GM21717 (cell line): ENCODE data around the gene KRTAP10-3.

Experiments
- ATAC-seq: cut with Tn5 transposase; IDR thresholded peaks from one replicate; pipeline ENCODE4 v1.9.1; 2021; ENCODE audit warnings: mild to moderate bottlenecking, moderate library complexity; ENCODE audit not compliant: unreplicated experiment

The KRTAP10-3 gene

DNA sequence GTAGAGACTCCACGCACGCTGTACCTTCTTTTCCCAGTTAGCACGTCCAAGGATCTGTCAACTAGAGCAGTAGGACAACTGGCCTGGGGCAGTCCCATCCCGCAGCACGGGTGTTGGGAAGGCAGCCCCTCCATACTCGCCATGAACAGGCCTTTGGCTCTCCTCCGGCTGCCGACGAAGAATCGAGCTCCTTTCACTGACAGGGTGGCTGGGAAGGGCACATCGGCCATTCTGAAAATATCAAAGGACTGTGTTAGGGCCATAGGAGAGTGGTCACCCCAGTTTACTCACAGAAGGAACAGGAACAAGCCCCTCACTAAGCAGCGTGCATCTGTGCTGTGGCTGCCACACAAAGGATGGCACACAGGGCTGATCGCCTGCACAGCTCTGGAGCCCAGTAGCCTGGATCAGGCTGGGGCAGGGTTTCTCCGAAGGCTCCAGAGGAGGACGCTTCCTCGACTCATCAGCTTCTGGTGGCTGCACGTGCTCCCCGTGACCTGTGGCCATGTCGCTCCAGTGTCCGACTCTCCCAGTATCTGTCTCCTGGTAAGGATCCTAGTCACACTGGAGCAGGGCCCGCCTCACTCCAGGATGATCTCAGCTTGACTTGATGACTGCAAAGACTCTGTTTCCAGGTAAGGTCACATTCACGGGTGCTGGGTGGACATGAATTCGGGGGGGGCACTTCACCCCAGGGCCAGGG is 27.5 kb downstream of the KRTAP10-3 start:
- ATAC-seq = no peak

DNA sequence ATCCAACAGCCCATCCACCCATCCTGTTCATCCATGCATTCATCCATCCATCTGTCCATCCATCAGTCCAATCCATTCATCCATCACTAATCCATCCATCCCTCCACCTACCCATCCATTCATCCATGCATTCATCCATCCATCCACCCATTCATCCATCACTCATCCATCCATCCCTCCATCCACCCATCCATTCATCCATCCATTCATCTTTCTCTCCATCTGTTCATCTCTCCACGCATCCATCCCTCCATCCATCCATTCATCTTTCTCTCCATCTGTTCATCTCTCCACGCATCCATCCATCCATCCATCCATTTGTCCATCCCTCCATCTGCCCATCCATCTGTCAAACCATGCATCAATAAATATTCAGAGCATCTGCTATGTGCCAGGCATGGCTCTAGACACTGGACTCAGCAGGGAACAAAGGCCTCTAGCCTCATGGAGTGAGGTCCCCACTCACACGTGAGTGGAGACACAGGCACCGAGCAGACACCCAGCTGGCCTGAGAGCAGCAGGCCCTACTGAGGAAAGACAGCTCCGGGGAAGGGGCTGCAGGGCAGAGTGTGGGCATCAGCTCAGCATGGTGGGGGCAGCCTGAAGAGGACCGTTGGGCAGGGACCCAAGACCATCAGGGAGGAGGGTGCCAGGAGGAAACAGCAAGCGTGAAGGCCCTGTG is 28.2 kb downstream of the KRTAP10-3 start:
- no peak for ATAC-seq

DNA sequence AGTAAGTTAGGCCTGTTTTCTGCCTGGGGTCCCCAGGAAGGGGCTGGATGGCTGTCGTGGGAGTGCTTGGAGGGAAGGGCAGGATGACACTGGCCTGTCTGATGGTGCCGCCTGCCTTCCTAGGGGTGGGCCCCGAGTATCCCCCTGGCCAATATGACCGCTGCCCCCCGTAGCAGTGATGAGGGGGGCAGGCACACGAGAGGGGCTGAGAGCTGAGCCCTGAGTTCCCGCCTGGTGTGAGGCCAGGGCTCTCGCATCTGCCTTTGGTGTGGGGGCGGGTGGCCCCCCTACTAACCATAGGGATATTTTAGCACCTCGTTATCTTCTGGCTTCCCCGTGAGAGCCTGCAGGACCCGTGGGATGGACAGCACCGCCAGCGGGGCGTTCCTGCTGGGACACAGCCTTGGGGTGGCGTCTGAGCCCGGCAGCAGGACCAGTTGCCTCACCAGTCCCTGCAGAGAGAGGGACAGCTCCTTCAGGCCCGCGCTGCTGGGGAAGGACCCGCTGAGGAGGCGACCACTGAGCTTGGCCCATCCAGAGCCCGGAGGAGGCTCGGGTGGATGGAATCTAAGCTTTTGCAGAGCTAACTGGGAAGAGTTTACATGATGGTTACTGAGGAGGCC is 29.0 kb downstream of the KRTAP10-3 start:
- ATAC-seq = no peak

DNA sequence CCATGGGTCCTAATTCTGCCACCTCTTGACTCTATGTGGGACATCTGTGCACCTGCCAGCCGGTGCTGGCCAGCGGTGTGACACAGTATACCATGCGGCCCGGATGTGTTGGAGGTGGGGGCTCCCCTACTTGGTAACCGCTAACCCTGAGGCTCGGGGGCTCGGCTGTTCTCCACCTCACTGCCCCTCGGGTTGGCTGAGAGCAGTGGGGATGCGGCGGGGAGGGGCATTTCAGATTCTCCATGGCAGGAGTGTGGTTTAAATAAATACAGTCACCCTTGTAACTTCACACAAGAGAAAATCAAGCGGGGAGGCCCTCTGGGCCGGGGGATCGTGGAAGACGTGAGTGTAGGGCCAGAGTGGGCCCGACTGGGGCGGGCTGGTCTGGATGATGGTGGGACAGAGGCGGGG is 29.6 kb downstream of the KRTAP10-3 start:
- ATAC-seq = no peak

DNA sequence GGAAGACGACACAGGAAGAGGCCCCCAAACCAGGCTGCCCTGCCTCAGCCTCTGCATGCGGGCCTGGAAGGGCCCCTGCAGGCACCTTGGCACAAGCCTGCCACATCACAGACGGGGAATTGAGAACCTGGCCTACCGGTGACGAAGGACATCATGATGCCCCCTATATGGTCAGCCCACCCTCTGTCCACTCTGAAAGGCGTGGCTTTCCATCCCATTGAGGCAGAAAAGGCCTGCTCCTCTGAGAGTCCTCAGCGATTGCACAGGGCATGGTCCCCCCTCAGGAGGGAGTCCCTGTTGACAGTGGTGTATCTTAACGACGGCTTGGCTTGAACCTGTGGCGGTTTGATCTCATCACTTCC is 30.0 kb downstream of the KRTAP10-3 start:
- no peak for ATAC-seq

DNA sequence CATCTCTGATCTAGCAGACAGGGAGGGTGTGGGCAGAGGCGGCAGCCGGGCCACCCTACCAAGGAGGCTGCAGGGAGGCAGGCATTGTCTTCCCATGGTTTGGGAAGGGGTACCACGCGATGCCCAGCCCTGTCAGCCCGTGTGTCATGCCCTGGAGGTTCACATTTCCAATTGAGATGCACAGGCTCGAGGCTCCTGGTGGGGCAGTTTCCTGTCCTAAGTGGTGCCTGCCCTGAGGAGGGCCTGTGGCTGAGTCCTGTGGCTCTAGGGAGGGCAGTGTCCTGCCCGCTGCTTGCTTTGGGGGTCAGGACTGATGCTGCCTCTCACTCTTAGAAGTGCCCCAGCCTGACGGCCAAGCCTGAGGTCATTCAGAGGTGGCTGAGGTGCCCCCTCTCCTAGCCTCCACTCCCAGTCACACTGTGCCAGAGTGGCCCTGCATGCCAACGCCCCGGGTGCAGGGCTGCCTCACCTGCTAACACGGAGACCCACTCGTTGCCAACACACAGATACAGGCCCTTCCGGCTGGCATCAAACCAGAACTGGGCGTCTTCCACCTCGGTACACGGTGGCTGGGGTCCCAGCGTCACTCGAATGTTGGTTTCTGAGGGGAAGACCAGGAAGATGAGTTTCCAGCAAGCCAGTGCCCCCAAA is 30.5 kb downstream of the KRTAP10-3 start:
- no peak for ATAC-seq

DNA sequence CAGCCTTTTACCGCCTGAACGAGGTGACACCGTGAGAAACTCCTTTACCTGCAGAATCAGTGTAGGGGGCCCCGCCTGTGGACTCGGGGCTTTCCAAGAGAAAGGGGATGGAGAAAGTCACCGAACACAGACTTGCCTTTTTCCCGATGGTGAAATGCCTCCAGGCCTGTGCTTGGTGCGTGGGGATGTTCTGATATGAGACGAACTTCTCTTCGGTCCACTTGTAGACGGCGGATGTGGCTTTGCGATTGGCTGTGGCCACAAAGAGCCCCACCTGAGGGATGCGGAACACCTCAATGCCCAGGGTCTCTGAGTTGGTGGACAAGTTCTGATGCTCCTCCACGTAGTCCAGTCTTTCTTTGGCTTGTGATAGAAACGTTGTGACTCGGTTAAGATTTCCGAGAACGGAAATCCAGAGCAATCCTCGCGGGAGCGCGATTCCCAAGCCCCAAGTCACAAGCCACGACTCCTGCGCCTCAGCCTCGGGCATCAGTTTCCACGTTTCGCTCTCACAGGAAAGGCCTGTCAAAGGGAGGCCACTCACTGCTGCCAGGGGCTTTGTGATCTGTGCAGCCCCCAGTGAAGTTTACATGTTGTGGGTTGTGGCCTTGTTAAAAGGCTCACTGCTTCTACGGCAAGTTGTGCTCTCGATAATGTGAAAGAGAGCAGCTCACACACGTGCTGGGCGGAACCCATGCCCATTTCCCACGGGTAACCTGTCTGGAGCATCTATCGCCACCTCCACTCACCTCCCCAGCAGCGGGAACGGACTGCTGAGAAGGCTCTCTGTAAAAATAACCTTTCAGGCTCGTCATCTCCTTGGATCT is 31.2 kb downstream of the KRTAP10-3 start:
- no peak for ATAC-seq

DNA sequence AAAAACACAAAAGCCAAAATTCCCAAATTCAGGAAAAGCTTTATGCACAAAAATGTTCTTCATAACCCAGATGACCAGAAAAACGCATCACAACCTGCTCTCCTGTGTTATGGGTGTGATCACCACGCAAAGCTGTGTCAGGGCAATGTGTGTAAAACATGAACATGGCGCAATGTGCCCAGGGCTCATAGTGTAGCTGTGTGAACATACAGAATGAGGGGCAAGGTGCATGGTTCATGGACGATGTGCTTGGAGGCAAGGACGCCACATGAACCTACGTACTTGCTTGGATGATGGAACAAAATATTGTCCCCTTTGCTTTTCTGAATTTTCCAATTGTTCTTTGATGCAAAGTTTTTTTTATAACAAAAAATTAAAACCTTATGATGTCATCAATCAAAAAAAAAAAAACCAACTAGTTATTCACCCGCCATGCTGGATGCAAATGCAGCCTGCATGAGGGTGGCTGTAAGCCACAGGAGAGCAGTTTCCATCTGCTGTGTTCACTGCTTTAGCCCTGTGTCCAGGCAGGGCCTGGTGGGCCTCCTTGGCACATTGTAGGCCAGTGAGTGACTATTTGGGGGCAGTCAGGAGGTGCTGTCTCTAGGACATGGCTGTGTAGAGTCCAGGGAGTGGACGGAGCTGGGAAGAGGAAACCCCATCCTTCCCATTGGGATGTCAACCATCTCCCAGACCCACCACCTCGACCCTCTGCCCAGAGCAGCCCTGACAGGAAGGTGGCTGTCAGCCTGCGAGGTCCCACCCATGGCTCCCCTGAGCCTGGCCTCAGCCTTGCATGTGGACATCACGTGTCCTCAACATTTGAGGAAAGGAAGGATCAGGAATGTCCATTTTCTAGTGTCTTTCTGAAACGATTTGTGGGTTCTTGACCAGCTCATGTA is 32.2 kb downstream of the KRTAP10-3 start:
- no peak for ATAC-seq

DNA sequence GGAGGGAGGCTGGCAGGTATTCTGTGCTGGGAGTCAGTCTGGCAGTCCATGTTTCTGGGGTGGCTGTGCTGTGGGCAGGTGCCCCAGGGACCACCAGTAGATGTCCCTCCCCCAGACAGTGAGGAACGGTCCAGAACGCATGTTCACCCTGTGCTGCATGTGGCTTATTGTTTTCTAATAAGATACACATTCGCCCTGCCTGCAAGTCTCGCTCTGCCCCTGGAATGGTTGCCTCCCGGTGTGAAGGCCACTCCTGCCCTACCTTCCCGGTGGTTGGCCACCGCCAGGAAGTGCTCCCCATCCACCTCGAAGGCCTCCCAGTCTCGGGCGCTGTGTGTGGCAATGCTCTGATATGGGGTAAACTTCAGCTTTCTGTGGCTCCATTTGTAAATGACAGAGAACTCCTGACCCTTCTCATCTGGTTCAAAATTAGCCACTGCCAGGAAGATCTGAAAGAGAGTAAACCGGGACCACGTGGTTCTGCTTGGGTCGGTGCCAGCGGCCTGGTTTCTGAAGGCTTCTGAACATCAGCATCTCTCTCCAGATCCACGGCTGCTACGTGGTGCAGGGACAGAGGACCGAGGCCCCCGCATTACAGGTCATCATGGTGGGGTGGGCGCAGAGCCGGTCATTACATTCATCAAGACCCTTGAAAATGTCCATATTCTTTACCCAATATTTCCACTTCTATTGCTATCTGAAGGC is 33.1 kb downstream of the KRTAP10-3 start:
- ATAC-seq = no peak

DNA sequence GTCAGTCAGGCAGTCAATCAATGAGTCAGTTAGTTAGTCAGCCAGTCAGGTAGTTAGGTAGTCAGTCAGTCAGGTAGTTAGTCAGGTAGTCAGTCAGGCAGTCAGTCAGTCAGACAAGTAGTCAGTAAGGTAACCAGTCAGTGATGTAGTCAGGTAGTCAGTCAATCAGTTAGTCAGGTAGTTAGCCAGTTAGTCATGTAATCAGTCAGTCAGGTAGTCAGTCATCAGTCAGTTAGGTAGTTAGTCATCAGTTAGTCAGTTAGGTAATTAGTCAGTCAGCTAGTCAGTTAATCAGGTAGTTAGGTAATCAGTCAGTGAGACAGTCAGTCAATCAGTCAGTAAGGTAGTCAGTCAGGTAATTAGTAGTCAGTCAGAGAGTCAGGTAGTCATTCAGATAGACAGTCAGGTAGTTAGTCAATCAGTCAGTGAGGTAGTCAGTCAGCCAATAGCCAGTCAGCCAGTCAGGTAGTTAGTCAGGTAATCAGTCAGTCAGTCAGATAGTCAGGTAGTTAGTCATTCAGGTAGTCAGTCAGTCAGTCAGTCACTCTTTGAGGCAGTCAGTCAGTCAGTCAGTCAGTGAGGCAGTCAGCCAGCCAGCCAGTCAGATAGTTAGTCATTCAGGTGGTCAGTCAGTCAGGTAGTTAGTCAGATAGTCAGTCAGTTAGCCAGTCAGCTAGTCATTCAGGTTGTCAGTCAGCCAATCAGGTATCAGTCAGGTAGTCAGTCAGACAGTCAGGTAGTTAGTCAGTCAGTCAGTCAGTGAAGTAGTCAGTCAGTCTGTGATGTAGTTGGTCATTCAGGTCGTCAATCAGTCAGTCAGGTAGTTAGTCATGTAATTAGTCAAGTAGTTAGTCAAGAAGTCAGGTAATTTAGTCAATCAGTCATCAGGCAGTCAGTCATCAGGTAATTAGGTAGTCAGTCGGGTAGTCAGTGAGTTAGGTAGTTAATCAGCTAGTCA is 33.9 kb downstream of the KRTAP10-3 start:
- no peak for ATAC-seq

DNA sequence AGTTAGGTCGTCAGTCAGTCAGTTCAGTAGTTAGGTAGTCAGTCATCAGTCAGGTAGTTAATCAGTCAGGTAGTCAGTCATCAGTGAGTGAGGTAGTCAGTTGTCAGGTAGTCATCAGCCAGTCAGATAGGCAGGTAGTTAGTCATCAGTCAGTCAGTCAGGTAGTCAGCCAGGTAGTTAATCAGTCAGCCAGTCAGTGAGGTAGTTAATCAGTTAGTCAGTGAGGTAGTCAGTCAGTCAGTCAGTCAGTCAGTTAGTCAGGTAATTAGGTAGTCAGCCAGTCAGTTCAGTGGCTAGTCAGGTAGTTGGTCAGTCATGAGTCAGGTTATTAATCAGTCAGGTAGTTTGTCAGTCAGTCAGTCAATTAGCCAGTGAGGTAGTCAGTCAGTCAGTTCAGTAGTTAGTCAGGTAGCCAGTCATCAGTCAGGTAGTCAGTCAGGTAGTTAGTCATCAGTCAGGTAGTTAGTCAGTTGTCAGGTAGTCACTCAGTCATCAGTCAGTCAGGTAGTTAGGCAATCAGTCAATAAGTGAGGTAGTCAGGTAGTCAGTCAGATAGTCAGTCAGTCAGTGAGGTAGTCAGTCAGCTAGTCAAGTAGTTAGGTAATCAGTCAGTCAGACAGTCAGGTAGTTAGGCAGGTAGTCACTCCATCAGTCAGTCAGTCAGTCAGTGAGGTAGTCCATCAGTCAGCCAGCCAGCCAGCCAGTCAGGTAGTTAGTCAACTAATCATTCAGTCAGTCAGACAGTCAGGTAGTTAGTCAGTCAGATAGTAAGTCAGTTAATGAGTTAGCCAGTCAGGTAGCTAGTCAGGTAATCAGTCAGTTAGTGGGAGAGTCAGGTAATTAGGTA is 34.8 kb downstream of the KRTAP10-3 start:
- ATAC-seq = no peak

DNA sequence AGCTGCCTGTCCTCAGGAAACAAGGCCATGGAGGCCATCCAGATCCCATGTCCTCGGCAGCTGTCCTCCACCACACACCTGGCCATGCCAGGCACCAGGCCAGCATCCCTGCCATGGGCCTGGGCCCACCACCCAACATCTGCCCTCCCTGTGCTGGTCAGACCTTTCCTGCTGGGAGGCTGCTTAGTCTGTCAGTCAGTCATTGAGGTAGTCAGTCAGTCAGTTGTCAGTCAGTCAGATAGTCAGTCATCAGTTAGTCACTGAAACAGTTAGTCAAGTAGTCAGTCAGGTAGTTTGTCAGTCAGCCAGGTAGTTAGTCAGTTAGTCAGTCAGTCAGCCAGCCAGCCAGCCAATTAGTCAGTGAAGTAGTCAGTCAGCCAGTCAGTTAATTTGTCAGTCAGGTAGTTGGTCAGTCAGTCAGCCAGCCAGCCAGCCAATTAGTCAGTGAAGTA is 35.8 kb downstream of the KRTAP10-3 start:
- ATAC-seq = no peak

DNA sequence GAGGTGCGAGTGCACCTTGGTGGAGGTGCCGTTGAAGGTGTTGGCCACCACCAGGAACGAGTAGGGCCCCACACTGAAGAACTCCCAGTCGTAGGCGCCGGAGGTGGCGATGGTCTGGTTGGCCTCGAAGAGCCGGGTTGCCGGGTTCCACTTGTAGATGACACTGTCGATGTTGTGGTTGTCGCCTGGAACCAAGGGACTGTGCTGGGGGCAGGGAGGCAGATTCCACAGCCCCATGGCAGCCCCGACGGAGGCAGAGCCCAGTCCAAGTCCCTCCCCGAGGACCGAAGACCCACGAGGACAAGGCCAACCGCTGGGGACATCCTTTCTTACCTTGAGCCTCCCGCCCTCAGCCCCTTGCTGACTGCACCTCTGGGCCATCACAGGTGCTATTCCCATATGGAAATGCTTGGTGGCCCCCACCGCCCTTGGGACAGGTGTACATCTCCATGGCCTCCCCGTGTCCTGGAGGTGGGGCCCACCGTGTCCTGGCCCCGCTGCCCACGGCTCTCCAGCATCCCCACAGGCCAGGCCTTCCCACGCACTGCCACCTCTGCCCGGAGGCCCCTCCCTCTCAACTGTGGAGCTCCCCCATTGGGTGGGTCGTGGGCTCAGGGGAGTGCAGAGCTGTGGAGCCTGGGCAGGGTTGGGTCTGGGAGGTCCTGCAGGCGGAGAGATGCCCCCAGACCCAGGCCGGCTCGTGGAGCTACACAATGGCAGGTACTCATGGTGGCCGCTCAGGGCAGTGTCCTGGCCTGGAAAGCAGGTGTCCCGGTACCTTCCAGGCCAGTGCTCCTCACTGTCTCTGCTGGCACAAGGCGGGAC is 36.5 kb downstream of the KRTAP10-3 start:
- no peak for ATAC-seq

DNA sequence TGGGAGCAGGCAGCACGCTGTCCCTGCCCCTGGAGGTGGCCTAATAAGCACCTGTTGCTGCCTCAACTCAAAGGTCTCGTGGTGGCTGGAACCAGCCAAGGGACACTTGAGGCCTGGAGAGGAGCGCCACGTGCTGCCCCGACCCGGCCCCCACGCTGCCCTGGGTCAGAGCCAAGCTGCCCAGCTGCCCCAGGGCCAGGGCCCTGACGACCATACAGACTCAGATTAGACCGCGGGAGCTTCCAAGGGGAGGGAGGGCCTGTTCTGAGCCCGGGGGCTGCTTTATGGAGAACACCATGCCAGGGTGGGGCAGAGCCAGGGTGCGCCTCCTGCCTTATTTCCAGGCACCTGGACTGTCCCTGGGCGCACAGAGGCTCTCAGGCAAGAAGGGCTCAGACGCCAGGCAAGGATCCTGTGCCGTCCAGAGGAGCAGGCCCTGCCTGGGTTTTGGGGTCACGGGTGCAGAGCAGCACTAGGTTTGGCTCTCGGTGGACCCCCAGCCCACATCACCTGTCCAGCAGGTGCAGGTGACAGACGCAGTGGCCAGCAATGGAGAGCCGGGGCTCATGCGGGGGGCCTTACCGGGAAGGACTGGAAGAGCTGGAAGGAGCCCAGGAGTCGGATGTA is 37.2 kb downstream of the KRTAP10-3 start:
- no peak for ATAC-seq

DNA sequence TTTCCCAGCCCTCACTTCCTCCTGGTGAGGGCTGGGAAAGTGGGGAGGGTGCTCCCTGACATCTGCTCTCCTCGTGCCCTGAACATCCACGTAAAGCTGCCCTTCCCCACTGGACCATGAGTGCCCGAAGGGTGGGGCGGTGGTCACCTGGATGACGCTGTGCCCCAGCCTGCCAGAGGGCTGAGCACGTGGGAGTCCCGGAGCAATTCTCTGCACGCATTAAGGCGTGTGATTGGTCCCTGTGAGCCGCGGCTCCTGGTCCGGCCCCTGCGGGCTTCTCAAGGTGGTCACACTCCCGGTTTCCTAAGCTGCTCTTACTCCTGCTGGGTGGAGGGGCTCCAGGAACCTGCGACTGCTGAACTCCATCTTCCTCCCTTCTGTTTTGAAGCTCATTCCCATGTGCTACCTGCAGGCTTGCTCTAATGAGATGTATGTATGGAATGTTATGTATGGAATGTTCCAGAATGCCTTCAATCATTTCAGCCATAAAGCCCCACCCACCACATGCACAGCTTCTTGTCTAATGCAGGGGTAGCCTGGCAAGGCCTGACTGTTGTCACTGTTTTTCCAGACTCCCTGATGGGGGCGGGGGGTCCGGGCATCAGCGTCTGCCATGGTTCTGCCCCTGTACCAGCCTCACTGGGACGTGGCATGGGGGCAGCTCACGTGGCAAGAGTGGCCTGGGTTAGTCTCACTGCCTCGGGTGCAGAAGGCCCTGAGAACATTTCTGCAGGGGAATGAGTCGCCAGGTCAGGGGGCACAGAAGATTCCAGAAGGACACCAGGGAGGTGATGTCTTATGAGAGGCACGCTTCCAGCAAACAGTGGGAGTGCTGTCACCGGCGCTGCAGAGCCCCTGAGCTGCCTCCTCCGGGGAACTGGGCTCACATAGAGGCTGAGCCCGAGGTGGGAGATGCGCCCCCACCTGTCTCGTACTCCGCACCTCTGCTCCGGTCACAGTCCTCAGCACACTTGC is 38.0 kb downstream of the KRTAP10-3 start:
- no peak for ATAC-seq
